Gastrocnemius medialis (tissue), 4 donors: Measurements from ENCODE around the gene SH3GL2. TPM values are rescaled to one million over a fixed set of nuclear protein-coding genes. Genes with fewer than 3 reads are reported as not detected.

Source experiments
- ATAC-seq, 2 donors: fragments of 150-250 bp; one replicate each; pipeline ENCODE4 v1.9.1; 2016
- DNase-seq, 2 donors: peaks; one replicate each; pipeline ENCODE4 v3.0.0-alpha.2; 2019
- H3K27ac ChIP-seq, 4 donors: fragments of 200-600 bp; sonication (generic); 1 replicate in 1 of 4; 2 replicates in 3 of 4; pipeline ENCODE4 v1.5.1; 2016 to 2018; ENCODE audit warnings: mild to moderate bottlenecking in 2 of 4, moderate library complexity in 1 of 4
- H3K27me3 ChIP-seq, 3 donors: fragments of 200-600 bp; sonication (generic) in 2 of 3; 1 replicate in 1 of 3; 2 replicates in 2 of 3; pipeline versions ENCODE4 v1.5.1 to v1.6.0; 2016 to 2019; ENCODE audit warnings: mild to moderate bottlenecking in 1 of 3, moderate library complexity in 1 of 3
- H3K36me3 ChIP-seq, 2 donors: fragments of 200-600 bp; sonication (generic) in 1 of 2; one replicate each; pipeline ENCODE4 v1.5.1; 2017 to 2018
- H3K4me1 ChIP-seq, 2 donors: fragments of 200-600 bp; sonication (generic) in 1 of 2; one replicate each; pipeline ENCODE4 v1.5.1; 2016 to 2017; ENCODE audit warnings: mild to moderate bottlenecking in 2 of 2
- H3K4me3 ChIP-seq, 4 donors: fragments of 200-600 bp; sonication (generic) in 3 of 4; 1 replicate in 1 of 4; 2 replicates in 3 of 4; pipeline ENCODE4 v1.5.1; 2016 to 2019; ENCODE audit warnings: mild to moderate bottlenecking in 2 of 4
- H3K9me3 ChIP-seq, 3 donors: fragments of 200-600 bp; sonication (generic) in 2 of 3; 1 replicate in 1 of 3; 2 replicates in 2 of 3; pipeline ENCODE4 v1.5.1; 2016 to 2019
- POLR2A ChIP-seq, 2 donors: fragments of 450-650 bp; IDR thresholded peaks; one replicate each; pipeline ENCODE4 v1.6.1; 2017; ENCODE audit warnings: antibody characterized with exemption in 2 of 2, mild to moderate bottlenecking in 2 of 2, moderate library complexity in 2 of 2
- in situ Hi-C, 4 donors: fragments of 200-750 bp; cut with MboI; loops; one replicate each; pipeline versions ENCODE4 v1.15.0 to v1.8.0; 2017; ENCODE audit warnings: low sequenced_read_pairs in 4 of 4
- intact Hi-C: fragments of 100-400 bp; cut with DNase I; formaldehyde crosslinking; loops from one replicate; pipeline ENCODE4 v1.15.1; 2023; ENCODE audit warnings: low total_unique reads
- total RNA-seq, 4 donors: library from RNA; depleted of rRNA; stranded (reverse); fragments of >200 nt; gene quantifications; one replicate each; pipeline versions ENCODE4 v1.1.0 to v1.2.3, GENCODE V29; 2016
- TF ChIP-seq, protein P1 (sequence below), 5 experiments: fragments of 450-650 bp in 3 of 5; fragments of 200-600 bp in 2 of 5; sonication (generic) in 2 of 5; IDR thresholded peaks in 4 of 5; conservative IDR thresholded peaks in 1 of 5; 1 replicate in 4 of 5; 2 replicates in 1 of 5; pipeline ENCODE4 v1.5.1; 2016 to 2019; ENCODE audit warnings: antibody characterized with exemption in 5 of 5, mild to moderate bottlenecking in 3 of 5, moderate library complexity in 3 of 5

The SH3GL2 gene
- total RNA-seq, 4 donors from 2014 or later: not detected

DNA sequence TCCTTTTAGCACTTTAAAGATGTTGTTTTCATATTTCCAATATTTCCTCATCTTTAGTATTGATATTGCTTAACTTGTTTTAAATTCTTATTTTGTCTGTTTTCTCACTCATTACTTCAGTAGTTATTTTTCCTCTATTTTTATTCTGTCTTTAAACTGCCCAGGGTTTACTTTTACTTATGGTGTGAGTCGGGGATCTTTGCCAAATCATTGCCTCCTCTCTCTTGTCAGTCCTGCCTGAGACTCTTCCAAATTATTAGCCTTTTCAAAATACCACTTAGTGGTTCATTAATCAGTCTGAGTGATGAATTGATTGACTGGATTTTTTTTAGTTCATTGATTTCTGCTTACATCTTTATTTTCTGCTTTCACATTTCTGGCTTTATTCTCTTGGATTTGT, 72.9 kb downstream of the SH3GL2 start:
- in situ Hi-C loops (no loop called here), intact Hi-C loops (no loop called here)

DNA sequence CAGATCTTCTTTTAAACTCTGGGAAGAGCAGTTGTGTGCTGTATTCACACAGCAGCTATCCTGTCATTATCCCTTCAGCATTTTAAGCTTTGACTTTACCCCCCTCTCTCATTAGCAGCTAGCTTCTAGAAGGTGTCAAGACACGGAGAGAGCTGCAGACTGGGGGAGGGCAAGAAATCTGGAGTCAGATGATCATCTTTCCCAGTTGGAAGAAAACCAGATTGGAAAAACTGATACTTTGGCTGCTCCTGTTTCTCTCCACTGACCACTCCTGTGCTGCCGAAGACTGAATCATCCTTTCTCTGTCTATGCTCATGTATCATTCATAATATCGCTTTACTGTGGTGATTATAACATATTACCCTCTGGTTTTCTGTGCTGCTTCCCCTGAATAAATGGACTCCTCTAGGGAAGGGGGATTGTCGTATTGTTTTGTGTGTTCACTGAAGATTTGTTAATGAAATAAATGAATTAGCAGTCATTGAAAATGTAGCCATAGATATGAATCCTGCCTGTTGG, 75.1 kb downstream of the SH3GL2 start:
- Histone ChIP-seq H3K9me3 (no peaks in the 10 kb centered on the region), H3K27ac (no peak overlapping the region), H3K4me1 (no peaks in the 10 kb centered on the region), H3K4me3 (no peak overlapping the region), H3K36me3 (no peaks in the 10 kb centered on the region), H3K27me3 (no peaks in the 10 kb centered on the region)
- in situ Hi-C loops: no loop called here
- DNase-seq (no peak), ATAC-seq (no peak)
- TF ChIP-seq, protein P1, sequence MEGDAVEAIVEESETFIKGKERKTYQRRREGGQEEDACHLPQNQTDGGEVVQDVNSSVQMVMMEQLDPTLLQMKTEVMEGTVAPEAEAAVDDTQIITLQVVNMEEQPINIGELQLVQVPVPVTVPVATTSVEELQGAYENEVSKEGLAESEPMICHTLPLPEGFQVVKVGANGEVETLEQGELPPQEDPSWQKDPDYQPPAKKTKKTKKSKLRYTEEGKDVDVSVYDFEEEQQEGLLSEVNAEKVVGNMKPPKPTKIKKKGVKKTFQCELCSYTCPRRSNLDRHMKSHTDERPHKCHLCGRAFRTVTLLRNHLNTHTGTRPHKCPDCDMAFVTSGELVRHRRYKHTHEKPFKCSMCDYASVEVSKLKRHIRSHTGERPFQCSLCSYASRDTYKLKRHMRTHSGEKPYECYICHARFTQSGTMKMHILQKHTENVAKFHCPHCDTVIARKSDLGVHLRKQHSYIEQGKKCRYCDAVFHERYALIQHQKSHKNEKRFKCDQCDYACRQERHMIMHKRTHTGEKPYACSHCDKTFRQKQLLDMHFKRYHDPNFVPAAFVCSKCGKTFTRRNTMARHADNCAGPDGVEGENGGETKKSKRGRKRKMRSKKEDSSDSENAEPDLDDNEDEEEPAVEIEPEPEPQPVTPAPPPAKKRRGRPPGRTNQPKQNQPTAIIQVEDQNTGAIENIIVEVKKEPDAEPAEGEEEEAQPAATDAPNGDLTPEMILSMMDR (IDR thresholded peaks at IDR 0.05 in 4 of 5, conservative IDR thresholded peaks at IDR 0.05 in 1 of 5): no peak
- TF ChIP-seq POLR2A (IDR thresholded peaks at IDR 0.05): no peak
- intact Hi-C loops: no loop called here

More for the DNA sequence above, 72.9 kb downstream of the SH3GL2 start:
- H3K27ac ChIP-seq: no peak overlapping the region
- no peak overlapping the region for H3K4me3 ChIP-seq
- no peaks in the 10 kb centered on the region for H3K9me3 ChIP-seq
- H3K4me1 ChIP-seq: no peaks in the 10 kb centered on the region
- no peak for DNase-seq
- H3K27me3 ChIP-seq: no peaks in the 10 kb centered on the region
- no peak for ATAC-seq
- H3K36me3 ChIP-seq: no peaks in the 10 kb centered on the region
- TF ChIP-seq POLR2A (IDR thresholded peaks at IDR 0.05): no peak
- TF ChIP-seq, protein P1 (IDR thresholded peaks at IDR 0.05 in 4 of 5, conservative IDR thresholded peaks at IDR 0.05 in 1 of 5): no peak

DNA sequence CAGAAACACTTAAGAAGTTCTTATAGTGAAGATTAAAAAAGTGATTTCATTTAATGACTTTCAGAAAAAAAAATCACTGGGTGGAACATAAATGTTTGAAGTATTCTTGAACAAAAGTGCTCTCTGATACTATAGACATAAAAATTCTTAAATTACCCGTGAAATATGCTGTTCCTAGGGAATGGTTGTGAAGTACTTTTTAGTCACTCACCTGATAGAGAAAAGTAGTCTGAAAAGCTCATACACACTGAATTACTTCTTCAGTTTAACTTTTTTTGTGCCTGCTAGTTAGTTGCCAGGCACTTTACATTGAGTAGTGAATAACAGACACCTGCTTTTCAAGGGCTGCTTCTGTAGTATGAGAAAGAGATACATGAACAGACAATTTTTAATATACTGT, 78.0 kb downstream of the SH3GL2 start:
- ATAC-seq (no peak), DNase-seq (no peak)
- intact Hi-C loops: loop anchor here (5.0 kb wide), 1 partner anchor 415 kb away; no protein-coding TSS in a partner anchor

DNA sequence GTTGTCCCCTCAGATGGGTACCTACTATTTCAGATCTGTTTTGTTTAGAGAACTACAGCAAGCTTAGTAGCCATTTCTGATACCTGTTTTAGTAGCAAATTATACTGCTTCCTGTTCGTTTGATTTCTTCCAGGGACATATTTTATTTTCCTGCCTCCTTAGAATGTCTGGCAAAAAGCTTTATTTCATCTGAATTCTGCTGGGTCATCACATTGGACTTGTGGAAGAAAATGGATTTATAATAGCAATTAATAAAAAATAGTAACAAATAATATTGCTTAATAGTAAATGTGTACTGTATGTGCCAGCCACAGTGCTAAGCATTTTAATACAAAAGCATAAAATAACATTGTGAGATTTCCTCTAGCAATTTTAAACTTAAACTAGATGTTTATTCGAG, 79.4 kb downstream of the SH3GL2 start:
- H3K27ac ChIP-seq: no peak overlapping the region
- DNase-seq (no peak), ATAC-seq (no peak)
- H3K9me3 ChIP-seq: no peaks in the 10 kb centered on the region
- no peaks in the 10 kb centered on the region for H3K4me1 ChIP-seq
- H3K4me3 ChIP-seq: no peak overlapping the region
- no peaks in the 10 kb centered on the region for H3K36me3 ChIP-seq
- TF ChIP-seq POLR2A (IDR thresholded peaks at IDR 0.05): no peak
- TF ChIP-seq, protein P1 (IDR thresholded peaks at IDR 0.05 in 4 of 5, conservative IDR thresholded peaks at IDR 0.05 in 1 of 5): no peak
- H3K27me3 ChIP-seq: no peaks in the 10 kb centered on the region
- intact Hi-C loops: loop anchor here (5.0 kb wide), 1 partner anchor 414 kb away; no protein-coding TSS in a partner anchor
- in situ Hi-C loops: no loop called here

More for the DNA sequence above, 78.0 kb downstream of the SH3GL2 start:
- in situ Hi-C loops: no loop called here
- H3K4me3 ChIP-seq: no peak overlapping the region
- H3K27me3 ChIP-seq: no peaks in the 10 kb centered on the region
- no peaks in the 10 kb centered on the region for H3K9me3 ChIP-seq
- no peak for TF ChIP-seq POLR2A (IDR thresholded peaks at IDR 0.05)
- TF ChIP-seq, protein P1 (IDR thresholded peaks at IDR 0.05 in 4 of 5, conservative IDR thresholded peaks at IDR 0.05 in 1 of 5): no peak
- no peaks in the 10 kb centered on the region for H3K4me1 ChIP-seq
- H3K27ac ChIP-seq: no peak overlapping the region
- no peaks in the 10 kb centered on the region for H3K36me3 ChIP-seq

DNA sequence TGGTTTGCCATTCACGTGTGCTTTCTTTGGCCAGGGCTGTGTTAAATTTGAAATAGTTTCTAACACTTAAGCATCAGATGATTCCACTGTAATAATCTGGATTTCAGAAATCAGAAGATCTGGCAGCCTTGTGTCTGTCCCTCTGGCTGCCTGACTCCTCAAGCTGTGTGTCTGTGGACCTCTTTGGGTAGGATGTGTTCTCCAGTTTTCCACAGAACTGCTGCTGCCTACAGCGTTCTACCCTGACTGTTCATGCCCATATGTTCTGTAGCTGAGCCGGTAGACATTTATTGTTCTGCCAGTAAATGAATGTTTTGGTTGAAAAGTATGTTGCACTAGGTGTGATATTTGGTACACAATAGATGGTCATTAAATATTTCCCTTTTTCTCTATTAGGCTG, 81.3 kb downstream of the SH3GL2 start:
- Histone ChIP-seq H3K27me3 (no peaks in the 10 kb centered on the region), H3K4me3 (no peak overlapping the region), H3K9me3 (no peaks in the 10 kb centered on the region), H3K4me1 (no peaks in the 10 kb centered on the region), H3K27ac (no peak overlapping the region), H3K36me3 (no peaks in the 10 kb centered on the region)
- no peak for DNase-seq
- no peak for ATAC-seq
- in situ Hi-C loops: no loop called here
- no peak for TF ChIP-seq POLR2A (IDR thresholded peaks at IDR 0.05)
- TF ChIP-seq, protein P1 (IDR thresholded peaks at IDR 0.05 in 4 of 5, conservative IDR thresholded peaks at IDR 0.05 in 1 of 5): no peak
- intact Hi-C loops: no loop called here
